K562 (cell line): ENCODE results near the gene ST6GALNAC3. TPM values are rescaled to one million over a fixed set of nuclear protein-coding genes. Genes with fewer than 3 reads are reported as not detected.

Experiments used
- ATAC-seq: fragments of 200-7000 bp; cut with Tn5 transposase; 3 replicates; pipeline ENCODE4 v1.9.1; 2020; ENCODE audit warnings: moderate library complexity
- BruUV-seq: library from RNA; stranded (reverse); fragments of 400-500 nt; replicated peaks from 2 replicates; lab custom pipeline; 2021; lab: Mats Ljungman, UMichigan
- CTCF ChIA-PET: fragments of 300-600 bp; formaldehyde crosslinking; extraction: SDS; loops from one replicate; lab custom pipeline; 2021; ENCODE audit warnings: low intra/inter-chr PET ratio; lab: Yijun Ruan, JAX
- POLR2A ChIA-PET: fragments of 300-600, 350-650 bp; sonication (Branson Sonifier 250); formaldehyde crosslinking; extraction: SDS; loops from one replicate; lab custom pipeline; 2021; ENCODE audit warnings: antibody characterized with exemption, inconsistent platforms; lab: Yijun Ruan, JAX
- DNase-seq, 4 experiments: peaks; one replicate each; pipeline versions ENCODE4 v3.0.0 to v3.0.0-alpha.2; 2011 to 2018; ENCODE audit warnings: low spot score in 3 of 4, mixed read lengths in 3 of 4; ENCODE audit errors: extremely low read depth in 1 of 4
- FAIRE-seq: peaks from 2 replicates; lab custom pipeline; 2011; peaks lifted over from hg19 to GRCh38; lab: Jason Lieb, UNC
- H2AFZ ChIP-seq: 2 replicates; pipeline ENCODE4 v1.6.0; 2011; ENCODE audit warnings: low read depth, low read length, control low read depth, inconsistent platforms
- H3K27ac ChIP-seq: fragments of 200-600 bp; 3 replicates; pipeline ENCODE4 v1.8.0; 2011; ENCODE audit warnings: low read depth, mild to moderate bottlenecking, control low read depth, inconsistent platforms, low read length, moderate library complexity, mixed read lengths; ENCODE audit errors: extremely low read depth
- H3K27me3 ChIP-seq, 2 experiments: fragments of 300-600 bp in 1 of 2; 2 replicates in 1 of 2; 3 replicates in 1 of 2; pipeline versions ENCODE4 v1.6.0 to v1.8.0; 2011; ENCODE audit warnings: inconsistent platforms in 2 of 2, low read length in 2 of 2, mild to moderate bottlenecking in 1 of 2, mixed read lengths in 1 of 2, moderate library complexity in 1 of 2; ENCODE audit not compliant: control insufficient read depth in 2 of 2, insufficient read depth in 2 of 2
- H3K36me3 ChIP-seq: fragments of 300-600 bp; 3 replicates; pipeline ENCODE4 v1.8.0; 2011; ENCODE audit warnings: mild to moderate bottlenecking, low read length, inconsistent platforms; ENCODE audit not compliant: control insufficient read depth, insufficient read depth
- H3K4me1 ChIP-seq, 2 experiments: fragments of 200-600 bp in 1 of 2; replicated peaks in 1 of 2; 2 replicates in 1 of 2; 3 replicates in 1 of 2; pipeline versions ENCODE4 v1.5.1 to v1.8.0; 2011; ENCODE audit warnings: inconsistent platforms in 2 of 2, low read length in 2 of 2, mild to moderate bottlenecking in 1 of 2, mixed read lengths in 1 of 2, moderate library complexity in 1 of 2; ENCODE audit not compliant: control insufficient read depth in 2 of 2, insufficient read depth in 2 of 2
- H3K4me2 ChIP-seq: 2 replicates; pipeline ENCODE4 v1.6.1; 2011; ENCODE audit warnings: low read length, control low read depth, inconsistent platforms, mixed read lengths; ENCODE audit not compliant: insufficient read depth
- H3K4me3 ChIP-seq: fragments of 200-600 bp; sonication (generic), shearing (Covaris generic); 2 replicates; pipeline ENCODE4 v1.5.1; 2016; ENCODE audit warnings: control low read depth, inconsistent platforms
- H3K79me2 ChIP-seq: fragments of 200-600 bp; 3 replicates; pipeline ENCODE4 v1.8.0; 2011; ENCODE audit warnings: low read length, inconsistent platforms; ENCODE audit not compliant: control insufficient read depth, insufficient read depth
- H3K9ac ChIP-seq, 2 experiments: 2 replicates each; pipeline versions ENCODE4 v1.6.0 to v1.6.1; 2011; ENCODE audit warnings: low read depth in 2 of 2, low read length in 2 of 2, control low read depth in 1 of 2, inconsistent platforms in 1 of 2, mild to moderate bottlenecking in 1 of 2, mixed read lengths in 1 of 2; ENCODE audit not compliant: insufficient read depth in 1 of 2
- H3K9me1 ChIP-seq: one replicate; pipeline ENCODE4 v1.6.0; 2011; ENCODE audit warnings: inconsistent platforms, mild to moderate bottlenecking, low read length, moderate library complexity; ENCODE audit not compliant: control insufficient read depth, insufficient read depth
- H3K9me3 ChIP-seq: replicated peaks from 2 replicates; pipeline ENCODE4 v1.5.1; 2011; ENCODE audit warnings: low read depth, low read length, inconsistent platforms; ENCODE audit not compliant: control insufficient read depth, insufficient read depth
- H4K20me1 ChIP-seq: replicated peaks from 2 replicates; pipeline ENCODE4 v1.6.1; 2011; ENCODE audit warnings: low read length, inconsistent platforms, mixed read lengths; ENCODE audit not compliant: control insufficient read depth, insufficient read depth
- DACH1 ChIP-seq: fragments of 450-650 bp; IDR thresholded peaks from 2 replicates; pipeline ENCODE4 v1.6.1; 2018; ENCODE audit not compliant: partially characterized antibody
- KLF13 ChIP-seq: fragments of 450-650 bp; IDR thresholded peaks from 2 replicates; pipeline ENCODE4 v1.6.1; 2016; ENCODE audit warnings: missing genetic modification characterization, low read depth, mild to moderate bottlenecking, missing compliant biosample characterization, moderate library complexity, borderline replicate concordance
- LEF1 ChIP-seq: fragments of 450-650 bp; IDR thresholded peaks from 2 replicates; pipeline ENCODE4 v1.6.1; 2016; ENCODE audit warnings: mild to moderate bottlenecking
- NUFIP1 ChIP-seq: fragments of 450-650 bp; IDR thresholded peaks from 2 replicates; pipeline ENCODE4 v1.6.1; 2018; ENCODE audit not compliant: partially characterized antibody
- STAT6 ChIP-seq: sonication (generic); formaldehyde crosslinking; IDR thresholded peaks from 2 replicates; pipeline ENCODE4 v1.8.1; 2023; ENCODE audit warnings: mild to moderate bottlenecking, missing genetic modification reagents
- ZC3H8 ChIP-seq: fragments of 450-650 bp; IDR thresholded peaks from 2 replicates; pipeline ENCODE4 v1.6.1; 2017
- ZFPM2 ChIP-seq: fragments of 250-450 bp; sonication (Bioruptor Pico); IDR thresholded peaks from 2 replicates; pipeline ENCODE4 v1.5.1; 2022; ENCODE audit warnings: mild to moderate bottlenecking
- ZNF395 ChIP-seq: fragments of 200-800 bp; sonication (Bioruptor generic); IDR thresholded peaks from 2 replicates; pipeline ENCODE4 v1.6.1; 2017; ENCODE audit warnings: missing genetic modification characterization, missing compliant biosample characterization
- WGBS: fragments of 100-300 bp; shearing (Covaris generic); methylation state at CpG from one replicate; pipeline ENCODE4 v1.1.6; 2016; ENCODE audit warnings: low coverage, mixed read lengths; ENCODE audit not compliant: insufficient coverage; ENCODE audit errors: missing lambda C conversion rate; 5-methylcytosine and 5-hydroxymethylcytosine counted together
- in situ Hi-C: fragments of 300-500 bp; cut with MboI; formaldehyde crosslinking; loops from 4 replicates; pipeline ENCODE4 v1.15.0; 2018; ENCODE audit warnings: inconsistent platforms, mixed read lengths
- intact Hi-C: fragments of 100-400 bp; cut with micrococcal nuclease; formaldehyde crosslinking; loops from 2 replicates; pipeline ENCODE4 v1.14.2; 2022
- polyA plus RNA-seq, 8 experiments: library from polyadenylated mRNA; depleted of rRNA in 4 of 8; stranded (reverse) in 5 of 8; unstranded in 3 of 8; fragments of >200 nt; fragmentation: Nextera tagmentation in 2 of 8; fragmentation: Illumina TruSeq in 1 of 8; extraction: Ambion mirVana in 2 of 8; extraction: Trizol in 1 of 8; gene quantifications; 2 replicates each; pipeline versions ENCODE4 v1.2.1 to v1.2.3, GENCODE V29; 2011 to 2014; ENCODE audit warnings: inconsistent platforms in 1 of 8, missing spikeins in 1 of 8
- total RNA-seq, 7 experiments: library from RNA; depleted of rRNA in 6 of 7; stranded (reverse); fragments of >200 nt in 6 of 7; fragmentation: Illumina TruSeq in 2 of 7; extraction: Trizol in 2 of 7; gene quantifications; 2 replicates each; pipeline versions ENCODE4 v1.2.1 to v1.2.3, GENCODE V29; 2011 to 2021; ENCODE audit warnings: low replicate concordance in 1 of 7

ST6GALNAC3 gene
- total and polyA plus RNA-seq, 9 of the 15 experiments (the other 6 are each of a cell fraction or from before 2014, with no cell fraction given): 0.04 to 0.29 (median 0.18) TPM; not detected in 6

GRCh38 chr1:76593618-76594017 is 519.1 kb downstream of the ST6GALNAC3 start:
- no peak for FAIRE-seq
- ChIA-PET CTCF (no interaction called here), POLR2A (no interaction called here)
- no peak overlapping the region for H3K9ac ChIP-seq
- BruUV-seq: no TSS peak
- no peaks in the 10 kb centered on the region for H3K79me2 ChIP-seq
- H3K9me3 ChIP-seq: no peaks in the 10 kb centered on the region
- H3K4me2 ChIP-seq: no peak overlapping the region
- no peaks in the 10 kb centered on the region for H3K9me1 ChIP-seq
- intact Hi-C loops (no loop called here), in situ Hi-C loops (no loop called here)
- no peak overlapping the region for H3K4me3 ChIP-seq
- WGBS: 3% methylated on average over 3 of the region's 3 CpGs
- DNase-seq: no peak
- H4K20me1 ChIP-seq: no peaks in the 10 kb centered on the region
- H3K36me3 ChIP-seq: no peaks in the 10 kb centered on the region
- no peak for ATAC-seq
- no peak overlapping the region for H2AFZ ChIP-seq
- H3K4me1 ChIP-seq: no peaks in the 10 kb centered on the region
- no peak overlapping the region for H3K27ac ChIP-seq
- no peaks in the 10 kb centered on the region for H3K27me3 ChIP-seq
- TF ChIP-seq NUFIP1 (no peak), KLF13 (no peak), ZNF395 (no peak), ZC3H8 (no peak), DACH1 (no peak), LEF1 (no peak), STAT6 (no peak), ZFPM2 (CRISPR knock-in tag) (no peak)
